A549 (cell line): ENCODE measurements around the gene IFT74.

Experiments used
- CEBPB ChIP-seq, 2 experiments: fragments of >200 bp in 1 of 2; sonication (Bioruptor Twin) in 1 of 2; formaldehyde crosslinking in 1 of 2; IDR thresholded peaks; 2 replicates each; pipeline ENCODE4 v1.6.1; 2012 to 2016
- ELK1 ChIP-seq: fragments of 150-350 bp; IDR thresholded peaks from 2 replicates; pipeline ENCODE4 v1.6.1; 2014; ENCODE audit warnings: low read depth, mild to moderate bottlenecking, low read length
- JUN ChIP-seq, 2 experiments: fragments of >200 bp; sonication (Bioruptor Twin); formaldehyde crosslinking; IDR thresholded peaks; 2 replicates in 1 of 2; 3 replicates in 1 of 2; pipeline ENCODE4 v1.6.1; 2016 to 2017
- KDM1A ChIP-seq: fragments of 200-600 bp; sonication (generic); IDR thresholded peaks from 2 replicates; pipeline ENCODE4 v1.6.1; 2016; ENCODE audit warnings: low read depth, mild to moderate bottlenecking
- KDM5A ChIP-seq: fragments of 200-600 bp; sonication (generic); IDR thresholded peaks from 2 replicates; pipeline ENCODE4 v1.6.1; 2016; ENCODE audit warnings: antibody characterized with exemption, mild to moderate bottlenecking
- POLR2A ChIP-seq: IDR thresholded peaks from 2 replicates; pipeline ENCODE4 v1.6.1; 2012; ENCODE audit warnings: mild to moderate bottlenecking, low read length
- SREBF2 ChIP-seq: fragments of 450-650 bp; IDR thresholded peaks from 2 replicates; pipeline ENCODE4 v1.6.1; 2014; ENCODE audit warnings: mild to moderate bottlenecking, moderate library complexity
- USF2 ChIP-seq: fragments of 450-650 bp; IDR thresholded peaks from 2 replicates; pipeline ENCODE4 v1.6.1; 2014; ENCODE audit warnings: antibody characterized with exemption
- TF ChIP-seq, protein P1 (sequence below): fragments of >200 bp; sonication (Bioruptor Twin); formaldehyde crosslinking; IDR thresholded peaks from 3 replicates; pipeline ENCODE4 v1.5.1; 2016

GRCh38 chr9:27108981-27109541 is 152.8 kb downstream of the IFT74 start, which contains the start of gene TEK:
- TF ChIP-seq, protein P1, sequence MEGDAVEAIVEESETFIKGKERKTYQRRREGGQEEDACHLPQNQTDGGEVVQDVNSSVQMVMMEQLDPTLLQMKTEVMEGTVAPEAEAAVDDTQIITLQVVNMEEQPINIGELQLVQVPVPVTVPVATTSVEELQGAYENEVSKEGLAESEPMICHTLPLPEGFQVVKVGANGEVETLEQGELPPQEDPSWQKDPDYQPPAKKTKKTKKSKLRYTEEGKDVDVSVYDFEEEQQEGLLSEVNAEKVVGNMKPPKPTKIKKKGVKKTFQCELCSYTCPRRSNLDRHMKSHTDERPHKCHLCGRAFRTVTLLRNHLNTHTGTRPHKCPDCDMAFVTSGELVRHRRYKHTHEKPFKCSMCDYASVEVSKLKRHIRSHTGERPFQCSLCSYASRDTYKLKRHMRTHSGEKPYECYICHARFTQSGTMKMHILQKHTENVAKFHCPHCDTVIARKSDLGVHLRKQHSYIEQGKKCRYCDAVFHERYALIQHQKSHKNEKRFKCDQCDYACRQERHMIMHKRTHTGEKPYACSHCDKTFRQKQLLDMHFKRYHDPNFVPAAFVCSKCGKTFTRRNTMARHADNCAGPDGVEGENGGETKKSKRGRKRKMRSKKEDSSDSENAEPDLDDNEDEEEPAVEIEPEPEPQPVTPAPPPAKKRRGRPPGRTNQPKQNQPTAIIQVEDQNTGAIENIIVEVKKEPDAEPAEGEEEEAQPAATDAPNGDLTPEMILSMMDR: no peak
- no peak for TF ChIP-seq USF2
- no peak for TF ChIP-seq SREBF2
- no peak for TF ChIP-seq POLR2A
- TF ChIP-seq JUN (IDR thresholded peaks at IDR 0.05): no peak
- no peak for TF ChIP-seq KDM5A
- no peak for TF ChIP-seq ELK1
- no peak for TF ChIP-seq KDM1A
- no peak for TF ChIP-seq CEBPB (IDR thresholded peaks at IDR 0.05)
